Measurements from ENCODE around the gene PPP1R27. TPM values are rescaled to one million over a fixed set of nuclear protein-coding genes. Genes with fewer than 3 reads are reported as not detected.
A peak's percentile ranks its signal among the peaks of the same experiment; 100 is the strongest.

PPP1R27 gene
- total and polyA plus RNA-seq, 9 of the 15 experiments (the other 6 are each of a cell fraction or from before 2014, with no cell fraction given), result 0.29 to 6.9 (median 1.5) TPM; not detected in 2

GRCh38 chr17:81794074-81794476 is 40.8 kb downstream of the PPP1R27 start (continued):
- TF ChIP-seq, protein P1, sequence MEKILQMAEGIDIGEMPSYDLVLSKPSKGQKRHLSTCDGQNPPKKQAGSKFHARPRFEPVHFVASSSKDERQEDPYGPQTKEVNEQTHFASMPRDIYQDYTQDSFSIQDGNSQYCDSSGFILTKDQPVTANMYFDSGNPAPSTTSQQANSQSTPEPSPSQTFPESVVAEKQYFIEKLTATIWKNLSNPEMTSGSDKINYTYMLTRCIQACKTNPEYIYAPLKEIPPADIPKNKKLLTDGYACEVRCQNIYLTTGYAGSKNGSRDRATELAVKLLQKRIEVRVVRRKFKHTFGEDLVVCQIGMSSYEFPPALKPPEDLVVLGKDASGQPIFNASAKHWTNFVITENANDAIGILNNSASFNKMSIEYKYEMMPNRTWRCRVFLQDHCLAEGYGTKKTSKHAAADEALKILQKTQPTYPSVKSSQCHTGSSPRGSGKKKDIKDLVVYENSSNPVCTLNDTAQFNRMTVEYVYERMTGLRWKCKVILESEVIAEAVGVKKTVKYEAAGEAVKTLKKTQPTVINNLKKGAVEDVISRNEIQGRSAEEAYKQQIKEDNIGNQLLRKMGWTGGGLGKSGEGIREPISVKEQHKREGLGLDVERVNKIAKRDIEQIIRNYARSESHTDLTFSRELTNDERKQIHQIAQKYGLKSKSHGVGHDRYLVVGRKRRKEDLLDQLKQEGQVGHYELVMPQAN (IDR thresholded peaks at IDR 0.05; ENCODE audit: borderline replicate concordance), result peak; percentile 48; the same call in 1 of the 2 replicates
- TF ChIP-seq HDAC1 (IDR thresholded peaks at IDR 0.05) (0 out of 4 replicates have a peak, but pooled peaks of 1 of the 2 experiments have one; percentile 24), THRB (CRISPR knock-in tag; conservative IDR thresholded peaks at IDR 0.05) (no peak)

DNA sequence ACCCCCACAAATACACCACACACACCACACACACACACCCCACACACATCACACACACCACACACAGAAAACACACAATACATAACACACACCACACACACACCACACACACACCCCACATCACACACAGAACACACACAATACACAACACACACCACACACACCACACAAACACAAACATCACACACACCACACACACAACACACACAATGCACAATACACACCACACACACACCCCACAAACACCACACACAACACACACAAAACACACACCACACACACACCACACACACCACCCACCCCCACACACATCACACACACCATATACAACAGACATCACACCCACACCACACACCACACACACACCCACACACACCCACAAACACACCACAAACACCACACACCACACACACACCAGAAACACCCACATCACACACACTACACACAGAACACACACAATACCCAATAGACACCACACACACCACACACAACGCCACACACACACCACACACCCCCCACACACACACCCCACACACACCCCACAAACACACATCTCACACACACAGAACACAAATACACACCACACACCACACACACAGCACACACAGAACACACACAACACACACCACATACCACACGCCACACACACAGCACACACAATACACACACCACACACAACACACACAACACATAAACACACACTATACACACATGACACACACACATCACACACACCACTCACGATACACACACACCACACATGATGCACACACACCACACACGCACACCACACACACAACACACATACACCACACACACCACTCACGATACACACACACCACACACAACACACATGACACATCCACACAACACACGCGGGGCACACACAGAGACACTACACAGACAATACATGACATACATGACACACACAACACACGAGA is 41.9 kb downstream of the PPP1R27 start:
- FAIRE-seq (no peak), DNase-seq (ENCODE audit: extremely low read depth in 1 of 4, low spot score in 3 of 4) (no peak), ATAC-seq (no peak)
- H3K9me3 ChIP-seq (replicated peaks; ENCODE audit: control insufficient read depth, insufficient read depth, low read depth, low read length), result no peaks in the 10 kb centered on the region
- in situ Hi-C loops (cut with MboI) (no loop called here), intact Hi-C loops (cut with micrococcal nuclease) (no loop called here)
- WGBS (ENCODE audit: insufficient coverage, low coverage, missing lambda C conversion rate), result 61% methylated on average over 7 of the region's 8 CpGs
- no peaks in the 10 kb centered on the region for H3K27me3 ChIP-seq (ENCODE audit: control insufficient read depth in 2 of 2, insufficient read depth in 2 of 2, low read length in 2 of 2)
- no peak overlapping the region for H2AFZ ChIP-seq (ENCODE audit: low read depth, low read length)
- H3K79me2 ChIP-seq (ENCODE audit: control insufficient read depth, insufficient read depth, low read length), result no peaks in the 10 kb centered on the region
- POLR2A ChIA-PET, result no interaction called here
- no peak overlapping the region; the same call in 2 of the 3 replicates for H3K27ac ChIP-seq (ENCODE audit: extremely low read depth, low read depth, low read length)
- H3K9ac ChIP-seq (ENCODE audit: insufficient read depth in 1 of 2, low read depth in 2 of 2, low read length in 2 of 2), result no peak overlapping the region
- H3K4me1 ChIP-seq (replicated peaks in 1 of 2; ENCODE audit: control insufficient read depth in 2 of 2, insufficient read depth in 2 of 2, low read length in 2 of 2), result peaks cover 0 to 13% of the 10 kb centered on the region in 2 experiments; a peak in 2 of 5 replicates
- no peak overlapping the region for H3K4me3 ChIP-seq
- no TSS peak for BruUV-seq (replicated peaks)
- H3K36me3 ChIP-seq (ENCODE audit: control insufficient read depth, insufficient read depth, low read length), result no peaks in the 10 kb centered on the region; the same call in 2 of the 3 replicates
- CTCF ChIA-PET (ENCODE audit: low intra/inter-chr PET ratio), result no interaction called here
- H3K9me1 ChIP-seq (ENCODE audit: control insufficient read depth, insufficient read depth, low read length), result peaks cover 5% of the 10 kb centered on the region
- H4K20me1 ChIP-seq (replicated peaks; ENCODE audit: control insufficient read depth, insufficient read depth, low read length), result no peaks in the 10 kb centered on the region
- no peak overlapping the region for H3K4me2 ChIP-seq (ENCODE audit: insufficient read depth, low read length)
- 0 out of 2 replicates have a peak, but pooled peaks have one; percentile 33 for TF ChIP-seq LARP7 (IDR thresholded peaks at IDR 0.05)
- TF ChIP-seq DPF2 (IDR thresholded peaks at IDR 0.05), result peak; percentile 22; the same call in 1 of the 2 replicates
- 0 out of 2 replicates have a peak, but pooled peaks have one; percentile 15 for TF ChIP-seq ARID2 (IDR thresholded peaks at IDR 0.05)
- TF ChIP-seq, protein P1 (IDR thresholded peaks at IDR 0.05; ENCODE audit: borderline replicate concordance), result peak; percentile 51; the same call in 1 of the 2 replicates
- TF ChIP-seq OTX1 (CRISPR knock-in tag; IDR thresholded peaks at IDR 0.05), result peak; percentile 3; the same call in 1 of the 2 replicates
- peak in 1 of 2 experiments; percentile 35; a peak in 2 of 4 replicates for TF ChIP-seq KDM1A (IDR thresholded peaks at IDR 0.05)
- no peak for TF ChIP-seq BRCA1 (IDR thresholded peaks at IDR 0.05)
- 0 out of 2 replicates have a peak, but pooled peaks have one; percentile 74 for TF ChIP-seq BRCA1 (CRISPR knock-in tag; IDR thresholded peaks at IDR 0.05)
- TF ChIP-seq PHF20 (IDR thresholded peaks at IDR 0.05; ENCODE audit: partially characterized antibody), result peak; percentile 84
- TF ChIP-seq HDAC6 (IDR thresholded peaks at IDR 0.05; ENCODE audit: low read depth, low read length), result peak; percentile 94; the same call in 1 of the 2 replicates
- TF ChIP-seq ZC3H4 (CRISPR knock-in tag; IDR thresholded peaks at IDR 0.05; ENCODE audit: borderline replicate concordance), result 0 out of 2 replicates have a peak, but pooled peaks have one; percentile 58
- TF ChIP-seq RHOXF2B (CRISPR knock-in tag; conservative IDR thresholded peaks at IDR 0.05), result no peak
- TF ChIP-seq ADNP (tag; IDR thresholded peaks at IDR 0.05), result peak; percentile 57; the same call in 1 of the 2 replicates
